ENCODE results near the gene SEMA3D.

Gene SEMA3D

GRCh38 chr7:85090143-85090542, 96.7 kb downstream of the SEMA3D start:
- FAIRE-seq: no peak
- DNase-seq (ENCODE audit: insufficient read length, low spot score): no peak

DNA sequence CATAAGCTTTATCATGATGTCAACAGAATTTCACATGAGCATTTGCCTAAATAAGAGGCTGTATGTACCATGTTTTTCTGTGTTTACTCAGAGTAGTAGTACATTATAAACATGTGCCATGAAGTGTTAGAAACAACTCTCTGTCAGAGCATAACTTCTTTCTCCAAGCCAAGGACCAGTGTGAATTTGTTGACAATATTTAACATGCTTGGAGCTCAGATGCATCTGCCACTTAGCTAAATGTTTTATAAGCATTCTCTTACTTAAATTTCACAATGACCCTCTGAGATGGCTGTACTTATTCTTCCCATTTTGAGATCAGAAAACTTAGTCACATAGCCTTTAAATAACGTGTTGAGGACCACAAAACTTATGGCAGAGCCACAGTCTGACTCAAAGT, 105.0 kb downstream of the SEMA3D start:
- no peak for DNase-seq (ENCODE audit: insufficient read length, low spot score)
- FAIRE-seq: no peak

DNA sequence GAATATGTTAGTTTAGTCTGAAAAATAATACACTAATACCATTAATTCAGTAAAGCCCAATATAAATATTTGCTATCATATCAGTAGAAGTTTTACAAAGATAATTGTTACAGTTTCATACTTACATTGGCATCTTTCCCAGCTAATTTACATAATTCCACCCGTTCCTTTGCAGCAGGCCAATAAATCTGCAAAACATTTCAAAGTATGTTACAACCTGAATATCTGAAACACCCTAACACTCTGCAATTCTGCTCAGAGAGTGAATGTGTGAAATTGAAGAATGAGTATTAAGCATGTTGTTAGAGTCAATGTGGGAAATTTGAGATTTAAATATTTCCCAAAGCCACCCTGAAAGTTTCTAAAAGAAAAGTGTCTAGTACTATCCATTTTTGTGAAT, 105.5 kb downstream of the SEMA3D start:
- FAIRE-seq (no peak), DNase-seq (ENCODE audit: insufficient read length, low spot score) (no peak)

DNA sequence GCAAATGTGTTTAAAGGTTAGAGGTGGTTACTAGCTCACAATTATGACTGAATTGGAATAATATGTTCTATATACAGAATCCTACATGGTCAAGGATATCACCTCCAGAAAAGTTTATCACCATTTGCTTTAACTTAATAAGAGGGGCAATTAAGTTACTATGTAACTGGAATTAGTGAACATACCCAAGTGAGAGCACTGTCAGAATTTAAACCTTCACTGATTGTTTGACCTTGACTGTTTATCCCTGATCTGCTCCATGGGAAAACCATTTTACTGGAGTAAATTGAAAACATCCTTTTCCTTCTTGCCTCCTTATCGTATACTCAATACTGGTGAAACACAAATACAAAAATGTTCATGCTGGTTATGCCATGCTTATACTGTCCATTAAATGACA, 107.4 kb downstream of the SEMA3D start:
- DNase-seq (ENCODE audit: insufficient read length, low spot score) (no peak), FAIRE-seq (no peak)

GRCh38 chr7:85078181-85078580, 108.7 kb downstream of the SEMA3D start:
- FAIRE-seq: no peak
- DNase-seq (ENCODE audit: insufficient read length, low spot score): no peak

DNA sequence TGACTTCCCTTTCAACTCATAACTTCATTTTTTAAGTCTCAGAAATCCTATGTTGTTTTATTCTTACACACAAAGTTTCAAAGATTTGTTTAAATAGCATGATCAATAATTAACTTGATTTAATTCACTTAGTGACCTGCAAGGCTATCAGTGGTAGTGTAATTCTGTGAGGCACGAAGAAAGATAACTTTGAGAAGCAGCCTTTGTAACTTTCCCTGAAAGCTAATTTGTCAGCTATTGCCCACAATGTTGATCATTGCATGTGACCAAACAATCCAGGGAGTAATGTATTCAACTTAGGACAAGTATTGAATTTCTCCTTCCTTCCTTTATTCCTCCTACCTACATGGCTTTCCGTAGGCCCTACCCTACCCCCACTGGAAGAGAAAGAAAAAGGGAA, 111.0 kb downstream of the SEMA3D start:
- FAIRE-seq: no peak
- DNase-seq (ENCODE audit: insufficient read length, low spot score): no peak

- DNase-seq (ENCODE audit: insufficient read length, low spot score) (no peak), FAIRE-seq (no peak)
These were observed 111.9 kb downstream of the SEMA3D start for GRCh38 chr7:85074992-85075391.

DNA sequence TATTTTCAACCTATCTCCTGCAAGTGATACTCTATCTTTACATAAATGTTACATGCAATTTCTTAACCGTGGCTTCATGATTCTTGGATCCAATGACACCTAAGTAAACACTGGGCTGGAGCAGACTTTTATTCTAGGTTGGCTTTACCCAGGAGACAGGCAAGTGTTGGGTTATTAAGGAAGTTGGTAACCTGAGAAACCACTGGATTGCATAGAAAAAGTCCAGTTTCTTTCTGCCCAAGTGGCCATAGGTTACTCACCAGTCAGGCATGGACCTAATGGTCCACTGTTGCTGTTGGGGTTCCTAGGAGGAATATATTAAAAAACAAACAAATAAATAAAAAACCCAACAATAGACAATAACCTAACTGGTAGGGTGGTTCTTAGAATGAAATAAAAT, 112.8 kb downstream of the SEMA3D start:
- FAIRE-seq: no peak
- DNase-seq (ENCODE audit: insufficient read length, low spot score): no peak

- DNase-seq (ENCODE audit: insufficient read length, low spot score) (no peak), FAIRE-seq (peak; percentile 67)
These were observed 115.8 kb downstream of the SEMA3D start for GRCh38 chr7:85070967-85071628.

GRCh38 chr7:85068799-85069198, 118.1 kb downstream of the SEMA3D start:
- peak; percentile 0 for DNase-seq (ENCODE audit: insufficient read length, low spot score)
- FAIRE-seq: no peak

DNA sequence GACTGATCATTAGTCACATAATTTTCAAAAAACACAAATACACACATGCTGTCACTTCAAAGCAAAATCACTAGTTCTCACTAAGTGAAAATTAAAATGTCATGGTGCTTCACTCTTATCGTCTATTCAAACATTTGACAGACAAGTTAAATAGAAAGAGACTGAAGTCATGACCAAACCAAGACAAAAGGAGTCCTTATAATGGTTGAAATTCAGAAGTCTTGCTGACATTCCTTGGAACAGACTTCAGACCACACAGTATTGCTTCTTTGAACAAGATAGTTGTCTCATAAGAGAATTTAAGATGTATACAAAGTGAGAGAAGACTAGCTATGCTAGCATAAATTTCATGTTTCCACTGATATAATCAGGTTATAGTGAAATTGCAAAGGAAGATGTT, 119.5 kb downstream of the SEMA3D start:
- FAIRE-seq (no peak), DNase-seq (ENCODE audit: insufficient read length, low spot score) (no peak)

DNA sequence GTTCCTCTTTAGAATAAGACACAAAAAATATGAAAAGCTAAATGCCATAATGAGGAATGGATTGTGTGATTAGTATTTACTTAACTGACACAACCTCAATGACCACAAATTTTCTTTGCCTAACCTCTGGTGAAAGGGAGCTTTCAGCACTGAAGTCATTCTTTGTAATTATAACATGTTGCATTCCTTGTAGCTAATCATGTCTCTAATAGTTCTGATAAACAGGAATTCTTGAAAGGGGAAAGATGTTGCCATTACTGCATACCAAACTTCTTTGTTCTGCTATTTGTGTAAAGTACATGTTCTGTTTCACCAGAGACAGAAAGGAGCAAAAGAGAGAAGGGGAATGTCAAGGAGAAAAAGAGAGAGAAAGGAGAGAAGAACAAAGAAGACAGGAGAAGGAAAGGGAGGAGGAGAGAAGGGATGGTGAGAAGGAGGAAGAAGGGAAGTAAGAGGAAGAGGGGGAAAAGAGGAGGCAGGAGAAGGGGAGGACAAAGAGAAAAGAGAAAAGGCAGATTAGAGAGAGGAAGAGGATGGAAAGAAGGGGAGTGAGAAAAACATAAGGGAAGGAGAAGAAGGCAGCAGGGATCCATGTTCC, 120.9 kb downstream of the SEMA3D start:
- no peak for FAIRE-seq

DNA sequence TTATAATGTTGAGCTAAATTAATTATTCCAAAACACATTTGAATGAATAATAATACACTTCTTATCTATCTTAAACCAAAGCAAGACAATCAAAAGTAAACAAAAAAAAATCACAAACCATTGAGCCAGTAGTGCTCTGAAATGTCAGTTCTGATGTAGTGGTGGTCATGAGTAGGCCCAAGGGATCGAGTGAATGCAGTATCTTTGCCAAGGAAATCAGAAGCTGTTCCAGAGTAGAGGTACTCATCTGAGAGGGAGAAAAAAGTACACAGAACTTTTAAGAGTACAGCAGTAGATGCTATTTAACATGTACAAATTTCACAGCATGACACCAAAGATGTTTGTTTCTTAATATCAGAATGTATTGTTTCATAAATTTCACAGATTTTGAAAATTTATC, 121.5 kb downstream of the SEMA3D start:
- no peak for FAIRE-seq
- DNase-seq (ENCODE audit: insufficient read length, low spot score): no peak

More for the DNA sequence above, 120.9 kb downstream of the SEMA3D start:
- no peak for DNase-seq (ENCODE audit: insufficient read length, low spot score)

GRCh38 chr7:85062651-85063050, 124.2 kb downstream of the SEMA3D start:
- no peak for FAIRE-seq
- DNase-seq (ENCODE audit: insufficient read length, low spot score): no peak

DNA sequence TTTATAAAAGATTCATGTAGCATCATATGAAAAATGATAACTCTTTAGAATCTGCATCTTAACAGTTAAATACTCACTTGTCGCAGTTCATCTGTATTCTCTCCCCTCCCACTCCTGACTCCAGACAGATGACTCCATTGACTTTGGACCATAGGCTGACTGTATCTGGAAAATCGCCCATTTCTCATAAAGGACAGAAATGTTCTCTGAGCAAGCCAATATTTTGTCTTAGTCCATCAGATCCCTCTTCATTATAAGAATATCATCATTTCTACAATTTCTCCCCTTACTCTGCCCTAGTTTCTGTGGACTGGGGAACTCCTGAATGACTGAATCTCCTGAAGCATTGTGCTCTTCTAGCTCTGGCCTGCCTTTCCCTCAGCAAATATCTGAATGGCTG, 125.4 kb downstream of the SEMA3D start:
- no peak for FAIRE-seq
- DNase-seq (ENCODE audit: insufficient read length, low spot score): no peak

- DNase-seq (ENCODE audit: insufficient read length, low spot score) (no peak), FAIRE-seq (no peak)
These were observed 126.2 kb downstream of the SEMA3D start for GRCh38 chr7:85060696-85061095.

- FAIRE-seq (no peak), DNase-seq (ENCODE audit: insufficient read length, low spot score) (no peak)
These were observed 130.9 kb downstream of the SEMA3D start for GRCh38 chr7:85055906-85056305.

GRCh38 chr7:85055196-85055595, 131.7 kb downstream of the SEMA3D start:
- DNase-seq (ENCODE audit: insufficient read length, low spot score) (no peak), FAIRE-seq (no peak)

GRCh38 chr7:85054306-85054705, 132.6 kb downstream of the SEMA3D start:
- no peak for DNase-seq (ENCODE audit: insufficient read length, low spot score)
- no peak for FAIRE-seq

DNA sequence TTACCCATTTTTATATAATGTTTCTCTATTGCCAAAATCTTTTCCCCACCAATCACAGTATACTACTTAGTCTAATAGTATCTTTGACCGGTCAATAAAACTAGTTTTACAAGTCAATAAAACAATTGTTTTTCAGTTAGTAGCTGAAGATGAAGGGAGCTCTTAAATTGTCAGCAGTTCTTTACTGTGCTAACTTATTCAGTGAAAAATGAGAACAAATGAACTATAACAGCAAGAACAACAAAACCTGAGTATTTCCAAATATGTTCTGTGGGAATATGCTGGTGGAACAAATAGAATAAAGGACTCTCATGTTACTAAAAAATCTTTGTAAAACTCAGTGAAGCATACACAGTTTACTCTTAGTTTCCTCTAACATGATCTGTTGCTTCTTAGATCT, 134.0 kb downstream of the SEMA3D start:
- DNase-seq (ENCODE audit: insufficient read length, low spot score) (no peak), FAIRE-seq (no peak)

- no peak for FAIRE-seq
- DNase-seq (ENCODE audit: insufficient read length, low spot score): no peak
These were observed 134.7 kb downstream of the SEMA3D start for GRCh38 chr7:85052056-85052737.

DNA sequence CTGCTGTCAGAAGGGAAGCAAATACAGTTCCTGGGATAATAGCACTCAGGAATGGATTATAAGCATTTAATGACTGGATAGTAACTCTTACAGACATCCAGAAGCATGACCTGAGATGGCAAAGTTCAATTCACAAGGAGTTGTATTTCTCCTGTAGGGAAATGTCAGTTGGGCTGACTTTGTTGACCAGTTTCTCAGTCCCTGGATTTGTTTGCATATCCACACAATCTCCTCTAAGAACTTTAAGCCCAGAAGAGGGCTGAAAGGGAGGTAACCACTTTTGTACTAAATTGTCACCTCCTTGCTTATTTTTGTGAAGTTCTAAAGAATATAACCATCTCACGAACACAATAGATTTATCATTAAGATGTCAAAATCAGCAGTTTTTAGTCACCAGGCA, 140.3 kb downstream of the SEMA3D start:
- DNase-seq (ENCODE audit: insufficient read length, low spot score) (no peak), FAIRE-seq (no peak)
